ENCODE results near the gene NAPB. TPM values are rescaled to one million over a fixed set of nuclear protein-coding genes. Genes with fewer than 3 reads are reported as not detected.

The NAPB gene
- total RNA-seq, 1 donor from 2014 or later, result 13.1 TPM

DNA sequence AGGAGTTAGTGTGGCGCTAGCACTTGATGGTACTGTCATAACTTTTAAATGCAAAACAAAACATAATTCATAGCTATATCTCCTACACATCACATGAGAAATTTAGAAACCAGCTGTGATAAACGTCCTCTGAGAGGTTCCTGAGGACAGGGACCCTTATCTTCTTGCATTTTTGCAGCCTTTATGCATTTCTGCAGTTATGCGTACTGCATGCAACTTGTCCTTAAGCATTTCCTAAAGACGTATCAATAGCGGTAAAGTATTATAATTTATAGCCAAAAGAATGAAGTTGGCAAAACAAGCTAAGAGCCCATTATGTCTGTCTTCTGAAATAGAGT, 1.7 kb downstream of the NAPB start:
- no peaks in the 10 kb centered on the region for H3K36me3 ChIP-seq (ENCODE audit: insufficient read depth, low read length)
- H3K79me2 ChIP-seq (ENCODE audit: insufficient read depth, low read length), result peaks cover 57% of the 10 kb centered on the region
- H2AFZ ChIP-seq (ENCODE audit: low read depth, low read length), result no peak overlapping the region
- peak overlapping the region; percentile 94 for H3K4me2 ChIP-seq (ENCODE audit: low read length)
- TF ChIP-seq EZH2 (IDR thresholded peaks at IDR 0.05; ENCODE audit: insufficient read depth, low read length), result no peak
- TF ChIP-seq, protein P1, sequence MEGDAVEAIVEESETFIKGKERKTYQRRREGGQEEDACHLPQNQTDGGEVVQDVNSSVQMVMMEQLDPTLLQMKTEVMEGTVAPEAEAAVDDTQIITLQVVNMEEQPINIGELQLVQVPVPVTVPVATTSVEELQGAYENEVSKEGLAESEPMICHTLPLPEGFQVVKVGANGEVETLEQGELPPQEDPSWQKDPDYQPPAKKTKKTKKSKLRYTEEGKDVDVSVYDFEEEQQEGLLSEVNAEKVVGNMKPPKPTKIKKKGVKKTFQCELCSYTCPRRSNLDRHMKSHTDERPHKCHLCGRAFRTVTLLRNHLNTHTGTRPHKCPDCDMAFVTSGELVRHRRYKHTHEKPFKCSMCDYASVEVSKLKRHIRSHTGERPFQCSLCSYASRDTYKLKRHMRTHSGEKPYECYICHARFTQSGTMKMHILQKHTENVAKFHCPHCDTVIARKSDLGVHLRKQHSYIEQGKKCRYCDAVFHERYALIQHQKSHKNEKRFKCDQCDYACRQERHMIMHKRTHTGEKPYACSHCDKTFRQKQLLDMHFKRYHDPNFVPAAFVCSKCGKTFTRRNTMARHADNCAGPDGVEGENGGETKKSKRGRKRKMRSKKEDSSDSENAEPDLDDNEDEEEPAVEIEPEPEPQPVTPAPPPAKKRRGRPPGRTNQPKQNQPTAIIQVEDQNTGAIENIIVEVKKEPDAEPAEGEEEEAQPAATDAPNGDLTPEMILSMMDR (IDR thresholded peaks at IDR 0.05; ENCODE audit: insufficient read depth, low read depth, low read length), result no peak
- peak overlapping the region; percentile 75 for H3K4me3 ChIP-seq (ENCODE audit: insufficient read depth, low read depth, low read length)
- no peaks in the 10 kb centered on the region for H3K27me3 Mint-ChIP-seq (ENCODE audit: low read depth, unreplicated experiment)
- H3K27ac ChIP-seq (ENCODE audit: low read depth, low read length), result peak overlapping the region; percentile 86
- H3K9me3 Mint-ChIP-seq (ENCODE audit: unreplicated experiment), result no peaks in the 10 kb centered on the region
- H3K9me3 ChIP-seq (ENCODE audit: insufficient read depth, low read depth, low read length), result no peaks in the 10 kb centered on the region
- peak overlapping the region; percentile 87 for H3K4me3 Mint-ChIP-seq (ENCODE audit: unreplicated experiment)
- no peaks in the 10 kb centered on the region for H3K36me3 Mint-ChIP-seq (ENCODE audit: low read depth, unreplicated experiment)
- peaks cover 24% of the 10 kb centered on the region for H4K20me1 ChIP-seq (ENCODE audit: insufficient read depth, low read length)
- no peaks in the 10 kb centered on the region for H3K4me1 ChIP-seq (ENCODE audit: insufficient read depth, low read length)
- peak overlapping the region; percentile 95 for H3K27ac Mint-ChIP-seq (ENCODE audit: unreplicated experiment)
- peak overlapping the region; percentile 93 for H3K9ac ChIP-seq (ENCODE audit: low read length)
- DNase-seq (ENCODE audit: low read depth) (no peak), FAIRE-seq (no peak)
- peaks cover 14% of the 10 kb centered on the region for H3K4me1 Mint-ChIP-seq (ENCODE audit: low read depth, unreplicated experiment)
- H3K27me3 ChIP-seq (ENCODE audit: insufficient read depth, low read length), result no peaks in the 10 kb centered on the region

DNA sequence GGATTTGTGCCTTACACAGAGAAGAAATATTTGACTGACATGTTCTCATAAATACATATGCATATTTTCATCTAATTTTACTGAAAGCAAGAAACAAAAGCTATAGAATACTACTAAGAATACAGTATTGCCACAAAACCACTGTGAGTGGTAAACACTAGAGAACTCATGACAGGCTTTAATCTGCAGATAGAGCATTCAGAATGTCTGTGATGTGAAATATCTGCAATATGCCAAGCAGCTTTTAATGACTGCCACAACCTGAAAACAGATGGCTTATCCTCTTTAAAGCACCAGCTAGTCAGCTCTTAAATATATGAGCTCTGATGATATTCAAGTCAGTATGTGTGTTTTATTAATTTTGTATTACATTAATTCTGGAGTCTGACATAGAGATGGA, 3.4 kb downstream of the NAPB start:
- peaks cover 14% of the 10 kb centered on the region for H3K4me1 Mint-ChIP-seq (ENCODE audit: low read depth, unreplicated experiment)
- Histone ChIP-seq H3K9ac (ENCODE audit: low read length) (no peak overlapping the region), H3K9me3 (ENCODE audit: insufficient read depth, low read depth, low read length) (no peaks in the 10 kb centered on the region), H3K79me2 (ENCODE audit: insufficient read depth, low read length) (peaks cover 74% of the 10 kb centered on the region), H3K27ac (ENCODE audit: low read depth, low read length) (no peak overlapping the region), H3K27me3 (ENCODE audit: insufficient read depth, low read length) (no peaks in the 10 kb centered on the region), H3K4me3 (ENCODE audit: insufficient read depth, low read depth, low read length) (no peak overlapping the region), H3K4me2 (ENCODE audit: low read length) (no peak overlapping the region), H3K4me1 (ENCODE audit: insufficient read depth, low read length) (no peaks in the 10 kb centered on the region), H2AFZ (ENCODE audit: low read depth, low read length) (no peak overlapping the region), H3K36me3 (ENCODE audit: insufficient read depth, low read length) (no peaks in the 10 kb centered on the region), H4K20me1 (ENCODE audit: insufficient read depth, low read length) (peaks cover 30% of the 10 kb centered on the region)
- no peaks in the 10 kb centered on the region for H3K9me3 Mint-ChIP-seq (ENCODE audit: unreplicated experiment)
- no peaks in the 10 kb centered on the region for H3K36me3 Mint-ChIP-seq (ENCODE audit: low read depth, unreplicated experiment)
- FAIRE-seq (no peak), DNase-seq (ENCODE audit: low read depth) (no peak)
- no peak for TF ChIP-seq EZH2 (IDR thresholded peaks at IDR 0.05; ENCODE audit: insufficient read depth, low read length)
- TF ChIP-seq, protein P1 (IDR thresholded peaks at IDR 0.05; ENCODE audit: insufficient read depth, low read depth, low read length), result no peak
- no peak overlapping the region for H3K27ac Mint-ChIP-seq (ENCODE audit: unreplicated experiment)
- H3K4me3 Mint-ChIP-seq (ENCODE audit: unreplicated experiment), result no peak overlapping the region
- no peaks in the 10 kb centered on the region for H3K27me3 Mint-ChIP-seq (ENCODE audit: low read depth, unreplicated experiment)

DNA sequence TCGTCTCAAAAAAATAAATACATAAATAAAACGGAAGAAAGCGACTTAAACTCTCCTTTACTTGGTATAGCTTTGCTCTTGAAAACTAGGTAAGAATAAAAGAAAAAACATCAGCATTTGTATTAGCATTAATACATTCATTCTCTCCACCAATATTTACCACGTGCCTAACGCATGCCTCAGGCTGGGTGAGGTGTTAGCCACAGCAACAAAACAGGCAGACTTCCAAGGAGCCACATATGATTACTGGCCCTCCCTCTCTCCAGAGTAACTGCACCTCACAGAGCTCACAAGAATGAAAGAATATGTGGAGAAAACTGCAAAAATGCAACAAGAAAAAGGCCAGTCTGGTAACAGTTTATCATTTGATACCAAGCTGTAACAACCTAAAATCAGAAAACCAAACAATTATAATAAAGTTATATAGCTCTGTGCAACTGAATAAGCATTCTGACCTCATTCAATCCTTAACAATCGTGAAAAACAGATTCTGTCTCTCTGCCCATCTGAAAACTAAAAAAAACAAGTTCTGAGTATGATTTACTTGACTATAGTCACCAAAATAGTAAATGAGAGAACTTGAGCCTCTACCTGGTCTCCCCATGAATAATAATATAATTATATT, 5.2 kb downstream of the NAPB start:
- no peak overlapping the region for H3K4me2 ChIP-seq (ENCODE audit: low read length)
- no peak overlapping the region for H3K4me3 Mint-ChIP-seq (ENCODE audit: unreplicated experiment)
- no peak overlapping the region for H3K4me3 ChIP-seq (ENCODE audit: insufficient read depth, low read depth, low read length)
- no peak for FAIRE-seq
- H3K27me3 ChIP-seq (ENCODE audit: insufficient read depth, low read length), result no peaks in the 10 kb centered on the region
- no peak overlapping the region for H2AFZ ChIP-seq (ENCODE audit: low read depth, low read length)
- peaks cover 46% of the 10 kb centered on the region for H4K20me1 ChIP-seq (ENCODE audit: insufficient read depth, low read length)
- peak; percentile 26 for DNase-seq (ENCODE audit: low read depth)
- no peaks in the 10 kb centered on the region for H3K36me3 Mint-ChIP-seq (ENCODE audit: low read depth, unreplicated experiment)
- TF ChIP-seq EZH2 (IDR thresholded peaks at IDR 0.05; ENCODE audit: insufficient read depth, low read length), result no peak
- TF ChIP-seq, protein P1 (IDR thresholded peaks at IDR 0.05; ENCODE audit: insufficient read depth, low read depth, low read length), result no peak
- H3K9ac ChIP-seq (ENCODE audit: low read length), result no peak overlapping the region
- no peaks in the 10 kb centered on the region for H3K36me3 ChIP-seq (ENCODE audit: insufficient read depth, low read length)
- H3K27ac Mint-ChIP-seq (ENCODE audit: unreplicated experiment), result peak overlapping the region; percentile 37
- H3K9me3 ChIP-seq (ENCODE audit: insufficient read depth, low read depth, low read length), result no peaks in the 10 kb centered on the region
- no peaks in the 10 kb centered on the region for H3K27me3 Mint-ChIP-seq (ENCODE audit: low read depth, unreplicated experiment)
- H3K4me1 Mint-ChIP-seq (ENCODE audit: low read depth, unreplicated experiment), result peaks cover 23% of the 10 kb centered on the region
- H3K79me2 ChIP-seq (ENCODE audit: insufficient read depth, low read length), result peaks cover 90% of the 10 kb centered on the region
- no peaks in the 10 kb centered on the region for H3K4me1 ChIP-seq (ENCODE audit: insufficient read depth, low read length)
- H3K27ac ChIP-seq (ENCODE audit: low read depth, low read length), result no peak overlapping the region
- H3K9me3 Mint-ChIP-seq (ENCODE audit: unreplicated experiment), result no peaks in the 10 kb centered on the region

All from astrocyte (in vitro differentiated cells and primary cell).